ENCODE data around the gene CMTM4. TPM values are rescaled to one million over a fixed set of nuclear protein-coding genes. Genes with fewer than 3 reads are reported as not detected.

Gene CMTM4
- total and polyA plus RNA-seq, 8 donors, result 14.9 to 43.5 (median 36.5) TPM

GRCh38 chr16:66585481-66586239 lies 110.9 kb downstream of the CMTM4 start:
- no peaks in the 10 kb centered on the region for H3K4me1 ChIP-seq
- H3K27ac ChIP-seq, result no peak overlapping the region
- intact Hi-C loops (cut with DNase I), result no loop called here
- FAIRE-seq, result no peak
- TF ChIP-seq CTCF (IDR thresholded peaks at IDR 0.05), result no peak
- peak in 2 of 4 donors; percentile 45 to 57 for ATAC-seq
- WGBS, 2 donors, result 79 to 84% methylated on average over 10 of the region's 10 CpGs
- H3K4me3 ChIP-seq, result no peak overlapping the region
- H3K9me3 ChIP-seq, result no peaks in the 10 kb centered on the region
- DNase-seq, result no peak
- H3K27me3 ChIP-seq, result no peaks in the 10 kb centered on the region
- H3K36me3 ChIP-seq, result no peaks in the 10 kb centered on the region

- H3K9me3 ChIP-seq, result no peaks in the 10 kb centered on the region
- no peak overlapping the region for H3K27ac ChIP-seq
- TF ChIP-seq CTCF (IDR thresholded peaks at IDR 0.05), result no peak
- no peak overlapping the region for H3K4me3 ChIP-seq
- DNase-seq (no peak), FAIRE-seq (no peak), ATAC-seq (peak in 1 of 4 donors; percentile 23)
- intact Hi-C loops (cut with DNase I), result no loop called here
- H3K4me1 ChIP-seq, result no peaks in the 10 kb centered on the region
- H3K36me3 ChIP-seq, result no peaks in the 10 kb centered on the region
- 84 to 92% methylated on average over 3 of the region's 3 CpGs for WGBS, 2 donors
- H3K27me3 ChIP-seq, result no peaks in the 10 kb centered on the region
Measured at GRCh38 chr16:66581246-66581952, 115.1 kb downstream of the CMTM4 start.

- H3K36me3 ChIP-seq, result no peaks in the 10 kb centered on the region
- H3K4me1 ChIP-seq, result no peaks in the 10 kb centered on the region
- ATAC-seq (peak in 1 of 4 donors; percentile 46), FAIRE-seq (no peak), DNase-seq (no peak)
- intact Hi-C loops (cut with DNase I), result no loop called here
- WGBS, 2 donors, result 85 to 88% methylated on average over 4 of the region's 4 CpGs
- H3K27ac ChIP-seq, result no peak overlapping the region
- H3K4me3 ChIP-seq, result no peak overlapping the region
- H3K9me3 ChIP-seq, result no peaks in the 10 kb centered on the region
- no peak for TF ChIP-seq CTCF (IDR thresholded peaks at IDR 0.05)
- H3K27me3 ChIP-seq, result no peaks in the 10 kb centered on the region
Measured at GRCh38 chr16:66580605-66581209, 115.8 kb downstream of the CMTM4 start.

GRCh38 chr16:66578651-66579531 lies 117.7 kb downstream of the CMTM4 start, which contains the start of gene CMTM2:
Gene CMTM2, plus strand, starts transcription at chr16:66579463. Its CDS starts 145 bp downstream, at chr16:66579608.
- H3K9me3 ChIP-seq, result no peaks in the 10 kb centered on the region
- no peak within 1 kb of the TSS for H3K4me3 ChIP-seq
- no peak for TF ChIP-seq CTCF (IDR thresholded peaks at IDR 0.05)
- H3K4me1 ChIP-seq, result no peaks in the 10 kb centered on the region
- H3K27me3 ChIP-seq, result no peaks in the 10 kb centered on the region
- 27 to 42% methylated on average over 74 to 77 of the region's 77 CpGs for WGBS, 2 donors
- intact Hi-C loops (cut with DNase I), result no loop called here
- DNase-seq (peak in 1 of 6 donors; percentile 58), ATAC-seq (no peak), FAIRE-seq (no peak)
- H3K27ac ChIP-seq, result no peak within 1 kb of the TSS
- no peaks in the 10 kb centered on the region for H3K36me3 ChIP-seq

Data from pancreas (tissue), 10 donors.